ENCODE data around the gene SLF2.
A peak's percentile ranks its signal among the peaks of the same experiment; 100 is the strongest.

SLF2 gene

DNA sequence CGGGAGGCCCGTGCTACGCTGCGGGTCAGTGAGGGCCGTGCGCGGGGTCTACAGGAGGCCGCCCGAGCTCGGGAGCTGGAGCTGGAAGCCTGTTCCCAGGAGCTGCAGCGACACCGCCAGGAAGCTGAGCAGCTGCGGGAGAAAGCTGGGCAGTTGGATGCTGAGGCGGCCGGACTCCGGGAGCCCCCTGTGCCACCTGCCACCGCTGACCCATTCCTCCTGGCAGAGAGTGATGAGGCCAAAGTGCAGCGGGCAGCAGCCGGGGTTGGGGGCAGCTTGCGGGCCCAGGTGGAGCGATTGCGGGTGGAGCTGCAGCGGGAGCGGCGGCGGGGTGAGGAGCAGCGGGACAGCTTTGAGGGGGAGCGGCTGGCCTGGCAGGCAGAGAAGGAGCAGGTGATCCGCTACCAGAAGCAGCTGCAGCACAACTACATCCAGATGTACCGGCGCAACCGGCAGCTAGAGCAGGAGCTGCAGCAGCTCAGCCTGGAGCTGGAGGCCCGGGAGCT lies 93.9 kb downstream of the SLF2 start:
- ATAC-seq (replicated peaks): no peak
- Mint-ChIP-seq H3K27me3 (no peaks in the 10 kb centered on the region), H3K27ac (no peak overlapping the region), H3K36me3 (peaks cover 9 to 15% of the 10 kb centered on the region in 2 donors), H3K4me1 (no peaks in the 10 kb centered on the region), H3K9me3 (no peaks in the 10 kb centered on the region), H3K4me3 (no peak overlapping the region)
- no peak for DNase-seq

DNA sequence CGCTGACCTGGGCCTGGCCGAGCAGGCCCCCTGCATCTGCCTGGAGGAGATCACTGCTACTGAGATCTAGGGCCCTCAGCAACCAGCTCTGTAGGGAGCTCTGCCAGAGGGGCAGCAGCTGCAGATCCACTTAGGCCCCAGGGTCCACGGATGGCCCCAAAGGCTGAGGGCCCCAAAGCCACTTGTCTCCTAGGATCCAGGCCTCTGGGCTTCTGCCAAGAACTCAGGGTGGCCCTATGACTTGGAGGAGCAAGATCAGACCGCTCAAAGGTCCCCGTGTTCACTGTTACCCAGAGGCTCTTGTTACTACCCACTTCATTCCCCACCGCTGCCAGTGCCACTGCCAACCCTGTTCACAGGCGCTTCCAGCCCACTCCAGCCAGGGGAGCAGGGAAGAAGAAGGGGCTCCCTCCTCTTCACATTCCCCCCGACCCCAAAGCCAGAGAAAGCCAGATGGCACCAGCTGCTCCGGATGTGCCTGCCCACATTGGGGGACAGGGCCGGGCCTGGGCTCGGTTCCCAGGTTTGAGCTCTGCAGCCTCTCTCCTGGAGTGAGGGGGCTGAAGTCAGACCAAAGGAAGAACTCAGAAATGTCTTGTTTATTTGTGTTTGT lies 94.4 kb downstream of the SLF2 start:
- Mint-ChIP-seq H3K27me3 (no peaks in the 10 kb centered on the region), H3K27ac (no peak overlapping the region), H3K36me3 (peaks cover 9 to 15% of the 10 kb centered on the region in 2 donors), H3K9me3 (no peaks in the 10 kb centered on the region), H3K4me1 (no peaks in the 10 kb centered on the region), H3K4me3 (no peak overlapping the region)
- DNase-seq (no peak), ATAC-seq (replicated peaks) (no peak)

DNA sequence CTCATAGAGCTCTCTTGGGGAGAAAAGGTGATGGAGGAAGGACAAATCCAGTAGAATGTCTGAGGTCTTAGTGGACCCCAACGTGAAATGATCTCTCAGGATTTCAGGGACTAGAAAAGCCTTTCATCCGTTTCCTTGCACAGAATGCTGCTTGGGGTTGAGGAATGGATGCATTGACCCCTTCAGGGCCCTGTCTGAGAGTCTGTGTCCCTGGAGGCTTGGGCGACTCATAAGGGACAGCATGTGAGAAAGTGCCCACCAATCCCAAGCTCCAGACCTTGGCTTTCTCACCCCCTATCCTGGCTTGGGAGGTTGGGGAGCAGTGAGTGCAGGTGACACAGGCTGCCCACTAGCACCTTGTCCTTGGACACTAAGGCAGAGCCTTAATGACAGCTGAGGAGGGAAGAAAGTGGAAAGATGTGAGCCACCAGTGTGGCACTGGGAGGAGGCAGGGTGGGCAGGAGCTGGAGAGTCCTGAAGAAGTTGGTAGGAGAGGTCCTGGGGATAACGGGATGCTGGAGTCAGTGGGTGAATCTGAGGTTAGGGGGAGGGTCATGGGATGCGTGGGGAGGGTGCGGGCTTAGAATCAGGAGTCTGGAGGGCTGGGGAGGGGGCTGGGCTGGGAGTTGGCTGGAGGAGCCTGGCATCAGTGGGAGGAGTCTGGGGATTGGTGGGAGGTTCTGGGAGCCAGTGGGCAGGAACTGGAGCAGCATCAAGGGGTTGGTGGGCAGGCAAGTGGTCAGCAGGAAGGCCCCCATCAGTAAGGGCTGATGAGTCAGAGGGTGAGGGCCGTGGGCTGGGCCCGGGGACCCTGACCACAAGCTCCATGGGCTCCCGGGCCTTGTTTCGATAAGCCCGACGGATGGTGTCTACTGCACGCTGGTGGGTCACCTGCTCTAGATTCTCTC lies 95.4 kb downstream of the SLF2 start:
- H3K36me3 Mint-ChIP-seq: peaks cover 9 to 15% of the 10 kb centered on the region in 2 donors
- no peak for ATAC-seq (replicated peaks)
- H3K27me3 Mint-ChIP-seq: peaks cover 1 to 2% of the 10 kb centered on the region in 2 donors
- H3K4me3 Mint-ChIP-seq: no peak overlapping the region
- no peak overlapping the region for H3K27ac Mint-ChIP-seq
- H3K4me1 Mint-ChIP-seq: peaks cover 7% of the 10 kb centered on the region in 2 donors
- no peak for DNase-seq
- no peaks in the 10 kb centered on the region for H3K9me3 Mint-ChIP-seq

DNA sequence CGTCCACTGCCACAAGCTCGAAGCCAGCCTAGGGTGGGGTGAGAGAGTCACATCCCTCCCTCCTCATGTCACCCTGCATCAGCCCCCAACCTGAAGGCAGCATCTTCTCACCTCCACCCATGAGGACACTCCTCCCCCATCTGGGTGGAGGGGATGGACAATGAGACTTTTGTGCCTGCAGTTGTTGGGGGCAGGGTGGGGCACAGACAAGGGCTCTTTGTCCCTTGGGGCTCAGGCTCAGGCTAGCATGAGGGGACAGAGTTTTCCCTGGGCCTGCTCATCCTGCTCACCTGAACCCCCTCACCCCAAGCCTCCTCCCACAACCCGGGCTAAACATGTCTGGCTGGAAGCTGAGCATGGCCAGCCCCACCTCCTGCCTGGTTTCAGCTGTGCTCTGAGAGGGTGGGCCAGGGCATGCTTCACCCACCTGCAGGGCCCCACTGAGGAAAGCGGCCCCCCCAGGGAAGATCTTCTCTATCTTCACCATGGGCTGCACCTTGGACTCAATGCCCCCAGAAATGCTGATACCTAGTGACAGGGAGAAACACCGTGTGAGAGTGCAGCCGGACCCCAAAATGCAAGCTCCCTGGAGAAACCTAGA lies 96.2 kb downstream of the SLF2 start:
- Mint-ChIP-seq H3K4me3 (no peak overlapping the region), H3K27me3 (peaks cover 4 to 5% of the 10 kb centered on the region in 2 donors), H3K27ac (no peak overlapping the region), H3K36me3 (peaks cover 4 to 10% of the 10 kb centered on the region in 2 donors), H3K4me1 (peaks cover 11% of the 10 kb centered on the region in 2 donors), H3K9me3 (no peaks in the 10 kb centered on the region)
- ATAC-seq (replicated peaks) (no peak), DNase-seq (no peak)

DNA sequence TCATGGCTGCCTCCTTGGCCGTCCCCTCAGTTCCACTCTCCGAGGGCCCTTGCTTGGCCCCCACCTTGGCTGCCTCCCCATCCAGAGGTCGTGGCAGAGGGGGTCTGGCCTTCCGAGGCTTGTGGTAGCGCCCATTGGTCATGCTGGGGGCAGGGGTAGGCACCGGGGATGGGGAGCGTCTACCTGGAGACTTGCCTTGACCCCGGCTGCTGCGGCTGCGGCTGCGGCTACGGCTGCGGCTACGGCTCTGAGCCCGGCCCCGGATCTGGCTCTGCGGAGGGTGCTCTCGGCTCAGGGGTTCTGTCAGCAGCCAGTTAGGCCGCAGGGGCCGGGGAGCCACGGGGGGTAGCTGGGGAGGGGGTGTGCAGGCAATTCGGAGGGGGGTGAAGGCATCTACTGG lies 97.6 kb downstream of the SLF2 start:
- DNase-seq (no peak), ATAC-seq (replicated peaks) (no peak)
- Mint-ChIP-seq H3K27ac (no peak overlapping the region), H3K27me3 (peaks cover 12 to 13% of the 10 kb centered on the region in 2 donors), H3K36me3 (peaks cover 1 to 4% of the 10 kb centered on the region in 2 donors), H3K4me1 (peaks cover 18 to 20% of the 10 kb centered on the region in 2 donors), H3K4me3 (no peak overlapping the region), H3K9me3 (no peaks in the 10 kb centered on the region)

DNA sequence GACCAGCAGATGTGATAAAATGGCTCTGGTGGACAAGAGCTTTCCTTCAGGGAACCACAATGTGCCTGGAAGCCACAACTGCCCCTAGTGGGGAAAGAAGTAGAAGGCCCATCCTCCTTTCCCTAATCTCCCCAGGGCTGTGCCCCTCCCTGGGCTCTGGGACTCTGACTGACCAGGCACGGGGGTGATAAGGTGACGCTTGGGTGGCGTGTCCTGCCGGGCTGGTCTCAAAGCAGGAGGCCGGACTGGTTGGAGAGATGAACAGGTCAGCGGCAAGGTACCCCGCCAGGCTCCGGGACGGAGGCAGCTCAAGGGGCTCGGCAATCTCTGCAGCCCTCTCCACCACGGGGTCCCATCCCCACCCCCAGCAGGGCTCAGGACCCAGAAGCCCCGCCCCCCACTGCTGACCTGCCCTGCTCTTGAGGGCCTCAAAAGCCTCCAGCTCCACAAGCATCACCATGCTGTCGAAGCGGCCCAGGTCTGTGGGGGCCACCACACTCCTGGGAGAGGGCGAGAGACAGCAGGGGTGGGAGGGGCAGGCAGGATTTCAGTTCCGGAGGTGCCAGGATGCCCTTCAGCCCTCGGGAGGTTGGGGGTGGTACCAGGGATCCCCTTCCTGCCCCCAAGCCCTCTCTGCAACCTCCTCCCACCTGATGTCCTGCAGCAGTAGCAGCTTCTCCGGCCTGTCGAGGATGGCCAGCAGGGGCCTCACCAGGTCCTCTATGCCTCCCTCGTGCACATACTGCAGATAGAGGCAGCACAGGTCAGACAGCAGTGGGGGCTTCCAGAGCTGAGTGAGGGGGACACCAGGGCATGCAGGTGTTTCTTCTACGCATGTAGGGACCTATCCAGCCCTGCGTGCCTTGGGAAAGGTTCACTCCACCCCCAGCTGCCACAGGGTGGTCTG lies 99.0 kb downstream of the SLF2 start:
- Mint-ChIP-seq H3K4me3 (no peak overlapping the region), H3K4me1 (peaks cover 18 to 20% of the 10 kb centered on the region in 2 donors), H3K9me3 (no peaks in the 10 kb centered on the region), H3K36me3 (no peaks in the 10 kb centered on the region), H3K27ac (no peak overlapping the region), H3K27me3 (peaks cover 24 to 26% of the 10 kb centered on the region in 2 donors)
- ATAC-seq (replicated peaks) (no peak), DNase-seq (no peak)

DNA sequence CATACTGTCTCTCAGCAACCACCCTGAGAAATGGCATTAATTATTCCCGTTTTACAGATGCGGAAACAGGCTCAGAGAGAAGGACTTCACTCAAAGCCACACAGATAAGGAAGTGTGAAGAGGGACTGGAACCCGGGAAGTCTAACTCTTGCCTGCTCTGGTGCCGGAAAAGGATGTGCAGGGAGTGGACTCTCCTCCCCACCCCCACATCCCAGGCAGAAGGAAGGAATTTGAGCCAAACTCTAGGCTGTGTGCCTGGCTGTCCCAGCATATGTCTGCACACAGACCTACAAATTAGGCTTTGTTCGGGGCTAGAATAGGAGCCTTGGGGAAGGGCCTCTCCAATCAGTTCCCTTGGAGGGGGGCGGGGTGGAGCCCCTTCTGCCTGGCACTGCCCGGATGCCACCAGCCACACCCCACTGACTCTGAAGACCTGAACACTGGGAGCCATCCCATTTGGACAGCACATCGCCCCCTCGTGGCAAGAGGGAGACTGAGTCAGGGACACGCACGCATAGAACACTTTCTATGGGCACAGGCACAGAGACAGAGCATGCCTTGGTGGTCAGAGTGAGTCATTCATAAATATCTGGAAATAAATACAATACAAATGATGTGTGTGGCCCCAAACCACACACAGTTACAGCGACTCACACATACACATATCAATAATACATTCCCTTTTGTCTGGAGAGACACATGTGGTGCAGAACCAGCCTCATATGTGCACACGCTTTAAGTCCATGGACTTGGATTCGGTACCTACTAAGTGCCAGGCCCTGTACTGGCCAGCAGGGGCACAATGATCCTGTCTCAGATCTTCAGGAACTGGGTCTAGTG lies 100.0 kb downstream of the SLF2 start:
- H3K27ac Mint-ChIP-seq: peak overlapping the region; percentile 70
- peak overlapping the region in 1 of 2 donors; percentile 0 for H3K4me3 Mint-ChIP-seq
- H3K27me3 Mint-ChIP-seq: peaks cover 33 to 36% of the 10 kb centered on the region in 2 donors
- H3K36me3 Mint-ChIP-seq: no peaks in the 10 kb centered on the region
- DNase-seq (peak; percentile 57), ATAC-seq (replicated peaks) (peak; percentile 91 to 92)
- peaks cover 20 to 24% of the 10 kb centered on the region in 2 donors for H3K4me1 Mint-ChIP-seq
- no peaks in the 10 kb centered on the region for H3K9me3 Mint-ChIP-seq

DNA sequence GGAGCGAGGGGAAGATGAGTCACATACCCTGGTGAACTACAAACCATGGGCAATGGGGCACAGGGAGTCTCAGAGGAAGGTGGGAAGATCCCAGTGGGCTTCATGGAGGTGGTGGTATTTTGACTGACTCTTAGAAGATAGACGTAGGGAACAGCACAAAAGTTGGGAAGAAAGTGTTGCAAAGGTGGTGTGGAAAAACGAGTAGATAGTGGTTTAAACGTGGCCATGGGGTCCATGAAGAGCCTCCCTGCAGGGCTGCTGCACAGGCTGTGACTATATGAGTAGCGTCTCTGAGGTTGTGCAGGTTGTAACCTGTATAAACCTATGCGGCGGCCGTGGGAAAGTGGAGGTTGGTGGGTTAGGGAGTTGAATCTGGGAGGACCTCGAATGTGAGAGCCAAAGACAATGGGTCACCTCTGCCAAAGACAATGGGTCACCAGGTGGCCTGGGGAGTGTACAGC lies 100.6 kb downstream of the SLF2 start:
- Mint-ChIP-seq H3K27me3 (peaks cover 38 to 42% of the 10 kb centered on the region in 2 donors), H3K4me3 (peak overlapping the region in 1 of 2 donors; percentile 0), H3K36me3 (no peaks in the 10 kb centered on the region), H3K4me1 (peaks cover 25 to 31% of the 10 kb centered on the region in 2 donors), H3K9me3 (no peaks in the 10 kb centered on the region), H3K27ac (peak overlapping the region; percentile 70)
- ATAC-seq (replicated peaks): no peak
- no peak for DNase-seq

DNA sequence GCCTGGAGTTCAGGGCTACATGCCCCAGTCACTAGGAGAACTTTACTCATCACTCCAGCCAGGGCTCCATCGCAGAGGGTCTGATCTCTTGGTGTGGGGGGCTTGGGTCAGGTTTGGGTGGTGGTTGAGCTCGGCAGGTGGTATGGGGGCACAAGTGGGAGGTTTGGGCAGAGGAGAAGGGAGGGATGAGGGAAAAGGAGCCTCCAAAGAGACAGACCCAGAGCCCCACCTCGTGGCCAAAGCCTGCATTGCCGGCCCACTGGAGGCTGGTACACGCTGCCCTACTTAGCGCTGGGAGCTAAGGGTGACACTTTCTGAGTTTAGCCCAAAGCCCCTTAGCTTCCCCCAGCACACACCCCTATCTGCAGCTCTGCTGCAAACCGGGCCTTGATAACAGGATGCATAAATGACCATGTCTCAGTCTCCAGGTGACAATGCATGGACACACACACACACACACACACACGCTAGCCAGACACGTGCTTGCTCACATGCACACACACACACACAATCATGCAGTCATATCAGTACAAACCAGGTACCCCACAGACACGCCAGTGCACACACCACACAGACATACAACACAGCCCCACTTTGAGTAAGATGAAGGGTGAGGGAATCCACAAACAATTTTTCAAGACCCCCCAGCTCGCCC lies 101.6 kb downstream of the SLF2 start:
- H3K9me3 Mint-ChIP-seq: no peaks in the 10 kb centered on the region
- H3K27ac Mint-ChIP-seq: no peak overlapping the region
- peak; percentile 38 to 47 for ATAC-seq (replicated peaks)
- H3K4me1 Mint-ChIP-seq: peaks cover 28 to 40% of the 10 kb centered on the region in 2 donors
- no peaks in the 10 kb centered on the region for H3K36me3 Mint-ChIP-seq
- DNase-seq: peak; percentile 43
- H3K4me3 Mint-ChIP-seq: no peak overlapping the region
- H3K27me3 Mint-ChIP-seq: peaks cover 42 to 50% of the 10 kb centered on the region in 2 donors

Measured in stimulated activated naive B cell treated with anti-CD40 and anti-IgM and Interleukin-4, amounts not matched to agents 10 μg/mL and 1 μg/mL and 100 μg/mL, for 72 hours (primary cell).